Lower leg skin (tissue), 3 donors: Measurements from ENCODE around the gene EML1.

Experiments
- CTCF ChIP-seq, 3 donors: fragments of 450-650 bp; IDR thresholded peaks; one replicate each; pipeline ENCODE4 v1.5.1; 2016; ENCODE audit warnings: antibody characterized with exemption in 3 of 3, mild to moderate bottlenecking in 3 of 3, moderate library complexity in 2 of 3
- POLR2A ChIP-seq, 2 donors: fragments of 450-650 bp; IDR thresholded peaks; one replicate each; pipeline ENCODE4 v1.6.1; 2016 to 2017; ENCODE audit warnings: antibody characterized with exemption in 2 of 2, mild to moderate bottlenecking in 1 of 2, moderate library complexity in 1 of 2

- no peak for TF ChIP-seq CTCF (IDR thresholded peaks at IDR 0.05)
- TF ChIP-seq POLR2A (IDR thresholded peaks at IDR 0.05), result no peak
Observed at GRCh38 chr14:99941211-99941610, 148.0 kb downstream of the EML1 start.
